ENCODE results near the gene SLC49A3. TPM values are rescaled to one million over a fixed set of nuclear protein-coding genes. Genes with fewer than 3 reads are reported as not detected.

The SLC49A3 gene
- total and polyA plus RNA-seq, 2 of the 4 experiments (the other 2 are of a cell fraction) = under 0.01 to 0.32 TPM

DNA sequence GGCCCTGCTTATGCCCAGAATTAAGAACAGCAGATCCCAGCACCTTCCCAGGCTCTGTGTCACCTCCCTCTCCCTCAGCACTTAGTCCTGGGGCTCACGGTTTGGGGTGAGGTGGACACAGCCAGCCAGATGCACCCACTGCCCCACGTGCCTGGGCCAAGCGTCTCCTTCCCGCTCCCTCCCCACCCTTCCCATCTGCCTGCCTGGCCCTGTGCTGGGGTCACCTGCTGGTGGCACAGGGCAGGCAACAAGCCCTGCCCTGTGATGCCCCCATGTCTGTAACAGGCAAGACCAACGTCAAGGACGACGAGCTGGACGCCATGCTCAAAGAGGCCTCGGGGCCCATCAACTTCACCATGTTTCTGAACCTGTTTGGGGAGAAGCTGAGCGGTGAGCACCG is 9.3 kb downstream of the SLC49A3 start:
- in situ Hi-C loops (cut with MboI; ENCODE audit: low sequenced_read_pairs) = no loop called here
- no peak overlapping the region for H3K4me2 ChIP-seq (ENCODE audit: low read depth, low read length)
- POLR2A ChIA-PET (ENCODE audit: unreplicated experiment) = no interaction called here
- no peaks in the 10 kb centered on the region for H3K27me3 ChIP-seq (ENCODE audit: control insufficient read depth, insufficient read depth, low read length)
- CTCF ChIA-PET = no interaction called here
- TF ChIP-seq POLR2A (IDR thresholded peaks at IDR 0.05; ENCODE audit: low read depth, low read length) (no peak), NFE2L2 (IDR thresholded peaks at IDR 0.05; ENCODE audit: low read depth, low read length) (no peak), RCOR1 (IDR thresholded peaks at IDR 0.05; ENCODE audit: insufficient replicate concordance, low read length) (no peak), RFX5 (IDR thresholded peaks at IDR 0.05; ENCODE audit: low read depth, low read length) (no peak), CHD1 (IDR thresholded peaks at IDR 0.05; ENCODE audit: low read depth, low read length) (no peak), FOS (IDR thresholded peaks at IDR 0.05; ENCODE audit: low read depth, low read length) (no peak)
- TF ChIP-seq, protein P1, sequence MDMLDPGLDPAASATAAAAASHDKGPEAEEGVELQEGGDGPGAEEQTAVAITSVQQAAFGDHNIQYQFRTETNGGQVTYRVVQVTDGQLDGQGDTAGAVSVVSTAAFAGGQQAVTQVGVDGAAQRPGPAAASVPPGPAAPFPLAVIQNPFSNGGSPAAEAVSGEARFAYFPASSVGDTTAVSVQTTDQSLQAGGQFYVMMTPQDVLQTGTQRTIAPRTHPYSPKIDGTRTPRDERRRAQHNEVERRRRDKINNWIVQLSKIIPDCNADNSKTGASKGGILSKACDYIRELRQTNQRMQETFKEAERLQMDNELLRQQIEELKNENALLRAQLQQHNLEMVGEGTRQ (IDR thresholded peaks at IDR 0.05; ENCODE audit: low read depth, low read length) = no peak
- TF ChIP-seq, protein P2, sequence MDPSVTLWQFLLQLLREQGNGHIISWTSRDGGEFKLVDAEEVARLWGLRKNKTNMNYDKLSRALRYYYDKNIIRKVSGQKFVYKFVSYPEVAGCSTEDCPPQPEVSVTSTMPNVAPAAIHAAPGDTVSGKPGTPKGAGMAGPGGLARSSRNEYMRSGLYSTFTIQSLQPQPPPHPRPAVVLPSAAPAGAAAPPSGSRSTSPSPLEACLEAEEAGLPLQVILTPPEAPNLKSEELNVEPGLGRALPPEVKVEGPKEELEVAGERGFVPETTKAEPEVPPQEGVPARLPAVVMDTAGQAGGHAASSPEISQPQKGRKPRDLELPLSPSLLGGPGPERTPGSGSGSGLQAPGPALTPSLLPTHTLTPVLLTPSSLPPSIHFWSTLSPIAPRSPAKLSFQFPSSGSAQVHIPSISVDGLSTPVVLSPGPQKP (IDR thresholded peaks at IDR 0.05; ENCODE audit: borderline replicate concordance, low read depth, low read length) = no peak
- no TSS peak for BruUV-seq (replicated peaks)
- no peak overlapping the region for H3K56ac ChIP-seq (ENCODE audit: extremely low read depth, insufficient read depth, low read length)
- DNase-seq (no peak), ATAC-seq (ENCODE audit: low read depth) (no peak)
- WGBS, 2 experiments (ENCODE audit: extremely low coverage in 2 of 2, insufficient read length in 1 of 2) = 91% methylated on average over 8 of the region's 11 CpGs; no CpG with 5 or more reads in 1 of the 2 experiments
- dilution Hi-C loops (cut with HindIII; ENCODE audit: low sequenced_read_pairs, unreplicated experiment) = no loop called here
- no peak overlapping the region for H3K4ac ChIP-seq (ENCODE audit: low read depth, low read length)
- H3K14ac ChIP-seq (replicated peaks; ENCODE audit: low read depth, low read length) = no peak overlapping the region
- H3K79me1 ChIP-seq (ENCODE audit: low read depth in 1 of 2, low read length in 2 of 2) = peaks cover 10 to 12% of the 10 kb centered on the region in 2 experiments; a peak in 3 of 4 replicates
- peaks cover 8% of the 10 kb centered on the region for H3K4me1 ChIP-seq (ENCODE audit: control insufficient read depth, insufficient read depth, low read length)
- H2AK9ac ChIP-seq (replicated peaks; ENCODE audit: low read depth, low read length, poor library complexity) = no peak overlapping the region
- H4K20me1 ChIP-seq (ENCODE audit: insufficient read depth, low read length) = no peaks in the 10 kb centered on the region
- no peak overlapping the region for H3K18ac ChIP-seq (ENCODE audit: low read depth, low read length)
- no peak overlapping the region for H3K23ac ChIP-seq (ENCODE audit: low read depth, low read length)
- H2AK5ac ChIP-seq (ENCODE audit: low read depth, low read length) = no peak overlapping the region
- H2BK120ac ChIP-seq (ENCODE audit: low read depth, low read length) = no peak overlapping the region
- H2AFZ ChIP-seq (replicated peaks; ENCODE audit: low read length, poor library complexity) = no peak overlapping the region
- no peak overlapping the region for H3K4me3 ChIP-seq (ENCODE audit: insufficient read depth, low read depth, low read length)
- intact Hi-C loops (cut with micrococcal nuclease) = loop anchor here (10.0 kb wide), 1 partner anchor 345 kb away; the partner anchor contains the start of gene ZNF141
- H2BK5ac ChIP-seq (ENCODE audit: low read depth, low read length, poor library complexity, severe bottlenecking) = no peak overlapping the region
- H4K8ac ChIP-seq (ENCODE audit: low read depth in 2 of 2, low read length in 2 of 2) = no peak overlapping the region
- H3K9me1 ChIP-seq (ENCODE audit: insufficient read depth, low read length) = peaks cover 4% of the 10 kb centered on the region; the same call in 1 of the 2 replicates
- no peak overlapping the region for H3K27ac ChIP-seq (ENCODE audit: insufficient read depth, low read length)
- no peak overlapping the region for H4K91ac ChIP-seq (ENCODE audit: insufficient read depth, low read depth, low read length)
- H3K36me3 ChIP-seq (ENCODE audit: control insufficient read depth, insufficient read depth, low read length) = no peaks in the 10 kb centered on the region
- no peak overlapping the region for H2BK20ac ChIP-seq (ENCODE audit: low read depth, low read length)
- no peaks in the 10 kb centered on the region for H3K9me3 ChIP-seq (ENCODE audit: control insufficient read depth, insufficient read depth, low read length)
- H4K5ac ChIP-seq (ENCODE audit: low read depth, low read length) = no peak overlapping the region
- no peak overlapping the region for H2BK15ac ChIP-seq (ENCODE audit: low read depth, low read length)
- no peak overlapping the region for H3K9ac ChIP-seq (ENCODE audit: low read depth, low read length)
